ENCODE results near the gene GUF1. TPM values are rescaled to one million over a fixed set of nuclear protein-coding genes. Genes with fewer than 3 reads are reported as not detected.

The GUF1 gene
- total RNA-seq, 1 donor from 2014 or later = 14.5 TPM

GRCh38 chr4:44662623-44663005 is 15.6 kb upstream of the GUF1 start:
- no peaks in the 10 kb centered on the region for H3K9me3 ChIP-seq
- H3K27ac ChIP-seq = no peak overlapping the region
- no peaks in the 10 kb centered on the region for H3K27me3 ChIP-seq
- intact Hi-C loops (cut with DNase I) = no loop called here
- TF ChIP-seq CTCF (IDR thresholded peaks at IDR 0.05) = no peak
- no peak for DNase-seq (ENCODE audit: low spot score in 2 of 2)
- H3K36me3 ChIP-seq = no peaks in the 10 kb centered on the region
- H3K4me1 ChIP-seq = no peaks in the 10 kb centered on the region
- no peak overlapping the region for H3K4me3 ChIP-seq

DNA sequence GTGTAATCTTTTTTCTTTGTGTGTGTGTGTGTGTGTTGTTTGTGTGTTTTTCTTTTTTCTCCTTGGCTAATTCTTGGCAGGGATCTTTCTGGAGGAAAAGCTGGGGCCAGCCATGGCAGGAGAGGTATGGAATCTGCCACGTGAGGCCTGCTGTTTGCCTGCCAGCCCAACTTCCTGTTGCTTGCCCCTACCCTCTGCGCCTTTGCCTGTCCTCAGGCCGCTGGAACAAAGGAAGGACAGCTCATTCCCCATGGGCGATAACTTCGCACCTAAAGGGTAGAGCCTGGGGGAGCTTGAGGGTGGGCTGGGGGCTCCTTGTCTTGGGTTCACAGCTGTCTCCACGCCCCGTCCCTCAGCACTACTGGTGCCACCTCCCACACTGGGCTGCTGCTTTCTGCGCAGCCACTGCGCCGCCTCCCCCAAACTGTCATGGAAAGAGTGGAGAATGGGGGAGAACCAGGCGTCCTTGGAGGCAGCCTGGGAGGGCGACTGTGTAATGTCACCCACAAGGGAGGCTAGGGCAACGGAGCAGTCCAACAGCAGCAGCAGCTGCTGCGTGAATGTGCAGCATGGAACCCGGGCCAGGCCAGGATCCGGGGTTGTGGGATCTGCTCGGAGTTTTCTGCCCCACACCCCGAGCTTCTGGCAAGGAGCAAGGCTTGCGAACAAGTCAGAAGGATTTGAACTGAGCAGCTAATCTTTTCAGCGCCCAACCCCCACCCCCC is 14.5 kb upstream of the GUF1 start:
- no peak overlapping the region for H3K27ac ChIP-seq
- no peak overlapping the region for H3K4me3 ChIP-seq
- no peaks in the 10 kb centered on the region for H3K4me1 ChIP-seq
- no peak for TF ChIP-seq CTCF (IDR thresholded peaks at IDR 0.05)
- intact Hi-C loops (cut with DNase I) = no loop called here
- no peaks in the 10 kb centered on the region for H3K36me3 ChIP-seq
- no peaks in the 10 kb centered on the region for H3K27me3 ChIP-seq
- H3K9me3 ChIP-seq = no peaks in the 10 kb centered on the region
- DNase-seq (ENCODE audit: low spot score in 2 of 2) = no peak

- no peaks in the 10 kb centered on the region for H3K27me3 ChIP-seq
- no peak for TF ChIP-seq CTCF (IDR thresholded peaks at IDR 0.05)
- H3K9me3 ChIP-seq = no peaks in the 10 kb centered on the region
- no peak overlapping the region for H3K27ac ChIP-seq
- intact Hi-C loops (cut with DNase I) = no loop called here
- H3K4me1 ChIP-seq = no peaks in the 10 kb centered on the region
- no peak for DNase-seq (ENCODE audit: low spot score in 2 of 2)
- H3K4me3 ChIP-seq = no peak overlapping the region
- H3K36me3 ChIP-seq = no peaks in the 10 kb centered on the region
Observed at GRCh38 chr4:44668526-44668925, 9.7 kb upstream of the GUF1 start.

DNA sequence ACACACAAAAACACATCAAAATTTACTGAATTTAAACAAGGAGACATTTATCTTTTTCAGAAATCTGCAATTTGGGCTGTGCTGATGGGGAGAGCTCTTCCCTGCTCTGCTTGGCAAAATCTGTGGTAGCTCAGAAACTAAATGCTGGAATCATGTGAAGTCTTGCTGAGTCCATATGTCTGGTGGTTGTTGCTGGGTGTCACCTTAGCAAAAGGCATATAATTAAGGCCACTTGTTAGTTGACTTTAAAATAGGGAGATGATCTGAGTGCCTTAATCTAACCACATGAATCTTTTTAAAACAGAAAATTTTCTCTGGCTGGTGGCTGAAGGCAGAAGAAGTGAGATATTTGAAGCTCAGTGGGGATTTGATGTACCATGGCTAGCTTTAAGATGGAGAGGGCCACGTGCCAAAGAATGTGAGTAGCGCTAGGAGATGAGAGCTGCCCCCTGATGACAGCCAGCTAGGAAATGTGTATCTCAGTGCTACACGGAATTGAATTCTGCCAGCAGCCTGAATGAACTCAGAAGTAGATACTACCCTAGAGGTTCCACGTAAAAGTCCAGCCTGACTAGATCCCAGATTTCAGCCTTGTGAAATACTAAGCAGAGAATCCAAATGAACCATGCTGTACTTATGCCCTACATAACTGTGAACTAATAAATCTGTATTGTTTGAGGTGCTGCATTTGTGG is 7.6 kb upstream of the GUF1 start:
- no peak for TF ChIP-seq CTCF (IDR thresholded peaks at IDR 0.05)

DNA sequence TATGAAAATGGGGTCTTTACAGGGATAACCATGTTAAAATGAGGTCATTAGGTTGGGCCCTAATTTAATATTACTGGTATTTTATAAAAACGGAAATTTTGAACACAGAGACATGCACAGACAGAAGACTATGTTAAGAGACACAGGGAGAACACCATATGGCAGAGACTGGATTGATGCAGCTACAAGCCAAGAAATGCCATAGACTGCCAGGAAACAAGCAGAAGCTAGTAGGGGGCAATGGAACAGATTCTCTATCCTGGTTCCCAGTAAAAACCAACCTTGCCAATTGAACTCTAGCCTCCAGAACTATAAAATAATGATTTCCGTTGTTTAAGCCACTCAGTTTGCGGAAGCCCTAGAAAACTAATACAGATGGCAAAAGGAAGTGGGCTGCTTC is 6.6 kb upstream of the GUF1 start:
- DNase-seq (ENCODE audit: low spot score in 2 of 2) = no peak
- H3K9me3 ChIP-seq = no peaks in the 10 kb centered on the region
- intact Hi-C loops (cut with DNase I) = no loop called here
- TF ChIP-seq CTCF (IDR thresholded peaks at IDR 0.05) = no peak
- no peak overlapping the region for H3K4me3 ChIP-seq
- H3K27ac ChIP-seq = no peak overlapping the region
- no peaks in the 10 kb centered on the region for H3K4me1 ChIP-seq
- no peaks in the 10 kb centered on the region for H3K27me3 ChIP-seq
- no peaks in the 10 kb centered on the region for H3K36me3 ChIP-seq

More for the DNA sequence above, 7.6 kb upstream of the GUF1 start:
- Histone ChIP-seq H3K4me1 (no peaks in the 10 kb centered on the region), H3K27me3 (no peaks in the 10 kb centered on the region), H3K9me3 (no peaks in the 10 kb centered on the region), H3K4me3 (no peak overlapping the region), H3K27ac (no peak overlapping the region), H3K36me3 (no peaks in the 10 kb centered on the region)
- intact Hi-C loops (cut with DNase I) = no loop called here
- DNase-seq (ENCODE audit: low spot score in 2 of 2) = no peak
